Measurements from ENCODE around the gene VPS33B. TPM values are rescaled to one million over a fixed set of nuclear protein-coding genes. Genes with fewer than 3 reads are reported as not detected.

VPS33B gene
- total and polyA plus RNA-seq, 3 experiments from 2014 or later = 10.6 to 20.6 (median 20.4) TPM

GRCh38 chr15:91001209-91001608, 21.2 kb downstream of the VPS33B start:
- Mint-ChIP-seq H3K9me3 (no peaks in the 10 kb centered on the region), H3K27ac (peak overlapping the region in 1 of 8 donors; percentile 25), H3K36me3 (peaks cover 0 to 83% (median 21%) of the 10 kb centered on the region in 3 donors), H3K27me3 (no peaks in the 10 kb centered on the region), H3K4me1 (peaks cover 0 to under 1% (median 0%) of the 10 kb centered on the region in 3 donors), H3K4me3 (no peak overlapping the region)
- no peak for DNase-seq
- Histone ChIP-seq H3K9me3 (ENCODE audit: low read length) (no peaks in the 10 kb centered on the region), H3K36me3 (ENCODE audit: insufficient read depth, low read length) (peaks cover 36% of the 10 kb centered on the region), H3K27ac (ENCODE audit: low read depth, low read length) (no peak overlapping the region), H3K27me3 (ENCODE audit: insufficient read depth, low read length, poor library complexity, severe bottlenecking) (no peaks in the 10 kb centered on the region), H3K4me3 (ENCODE audit: low read length) (no peak overlapping the region), H3K4me1 (ENCODE audit: insufficient read depth, low read length) (no peaks in the 10 kb centered on the region)
- CTCF ChIA-PET = interaction anchor here (1.2 to 1.5 kb wide), 2 partner anchors 15 to 45 kb away, joined by 3 to 4 read pairs; no protein-coding TSS in a partner anchor
- POLR2A ChIA-PET = interaction anchor here (1.1 kb wide), 1 partner anchor 11 kb away, joined by 4 read pairs; no protein-coding TSS in a partner anchor

DNA sequence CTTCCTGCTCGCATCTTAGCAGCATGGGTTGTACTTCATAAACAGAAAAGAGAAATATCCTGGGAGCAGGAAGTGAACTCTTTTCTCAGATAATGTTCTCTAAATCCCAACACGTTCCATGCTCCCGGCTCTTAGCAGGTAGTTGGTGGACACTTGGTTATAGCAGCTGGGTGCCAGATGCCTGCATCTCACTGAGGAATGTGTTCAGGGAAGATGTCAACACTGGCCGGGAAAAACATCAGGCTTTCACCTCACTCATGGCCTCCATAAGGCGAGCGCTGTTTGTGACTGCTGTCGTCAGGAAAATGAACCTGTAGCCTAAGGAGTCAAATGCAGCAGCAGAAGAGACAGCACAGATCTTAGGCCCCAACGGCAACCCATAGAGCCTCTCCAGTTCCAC, 23.7 kb downstream of the VPS33B start:
- peak overlapping the region in 2 of 8 donors; percentile 48 to 92 for H3K27ac Mint-ChIP-seq
- H3K36me3 ChIP-seq (ENCODE audit: insufficient read depth, low read length) = peaks cover 22% of the 10 kb centered on the region
- H3K4me3 Mint-ChIP-seq = no peak overlapping the region
- H3K27me3 ChIP-seq (ENCODE audit: insufficient read depth, low read length, poor library complexity, severe bottlenecking) = no peaks in the 10 kb centered on the region
- H3K4me3 ChIP-seq (ENCODE audit: low read length) = no peak overlapping the region
- peaks cover 11 to 15% (median 11%) of the 10 kb centered on the region in 3 donors for H3K4me1 Mint-ChIP-seq
- no peaks in the 10 kb centered on the region for H3K9me3 Mint-ChIP-seq
- peaks cover 9% of the 10 kb centered on the region for H3K4me1 ChIP-seq (ENCODE audit: insufficient read depth, low read length)
- no peaks in the 10 kb centered on the region for H3K27me3 Mint-ChIP-seq
- ChIA-PET CTCF (no interaction called here), POLR2A (no interaction called here)
- no peak overlapping the region for H3K27ac ChIP-seq (ENCODE audit: low read depth, low read length)
- DNase-seq = no peak
- peaks cover 0 to 67% (median 19%) of the 10 kb centered on the region in 3 donors for H3K36me3 Mint-ChIP-seq
- no peaks in the 10 kb centered on the region for H3K9me3 ChIP-seq (ENCODE audit: low read length)

DNA sequence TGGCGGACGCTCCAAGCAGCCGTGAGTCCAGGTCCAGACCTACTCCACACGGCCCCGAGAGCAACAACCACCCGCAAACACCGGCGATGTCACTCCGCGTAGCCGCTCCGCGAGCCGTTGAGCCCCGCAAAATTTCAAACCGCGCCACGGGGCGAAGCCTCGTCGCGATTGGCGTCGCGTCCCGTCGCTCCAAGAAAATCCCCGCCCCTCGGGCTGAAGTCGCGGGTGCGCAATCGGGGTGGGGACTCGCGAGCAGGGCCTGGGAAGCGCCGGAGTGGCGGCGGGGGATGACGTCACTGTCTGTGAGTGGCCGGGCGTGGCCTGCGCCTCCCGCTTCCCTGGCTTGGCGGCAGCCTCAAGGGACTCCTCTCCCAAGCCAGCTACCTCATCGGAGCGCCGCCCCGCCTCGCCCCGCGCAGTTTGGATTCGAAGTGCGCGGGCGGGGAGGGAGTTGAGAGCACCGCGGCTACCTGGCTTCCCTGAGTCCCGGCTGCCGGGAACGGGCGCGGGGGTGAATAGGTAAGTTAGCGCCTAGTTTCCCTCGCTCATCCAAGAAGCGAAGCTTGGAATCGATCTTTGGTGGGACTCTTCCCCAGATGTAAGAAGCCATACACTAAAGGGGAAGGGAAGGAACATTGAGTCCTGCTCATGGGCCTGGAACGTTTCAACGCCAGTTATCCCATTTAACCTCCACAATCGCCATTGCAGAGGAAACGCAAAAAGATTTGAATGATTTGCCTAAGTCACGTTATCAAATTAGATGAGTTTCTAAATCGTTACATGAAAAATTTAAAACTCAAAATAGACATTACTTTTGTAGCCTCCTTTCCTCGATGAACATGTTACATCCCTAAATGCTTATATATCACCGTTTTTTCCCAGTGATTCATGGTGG, 27.7 kb downstream of the VPS33B start, which contains the start of gene PRC1:
Gene PRC1 (minus strand): TSS at position 119 of the 895 bp plus-strand sequence. CDS start 118 bp downstream, at position 1.
- ChIA-PET CTCF (no interaction called here), POLR2A (no interaction called here)
- Histone ChIP-seq H3K27ac (ENCODE audit: low read depth, low read length) (peak within 1 kb of the TSS; percentile 94), H3K4me1 (ENCODE audit: insufficient read depth, low read length) (peaks cover 13% of the 10 kb centered on the region), H3K36me3 (ENCODE audit: insufficient read depth, low read length) (peaks cover 3% of the 10 kb centered on the region), H3K27me3 (ENCODE audit: insufficient read depth, low read length, poor library complexity, severe bottlenecking) (no peaks in the 10 kb centered on the region), H3K4me3 (ENCODE audit: low read length) (peak within 1 kb of the TSS; percentile 93), H3K9me3 (ENCODE audit: low read length) (no peaks in the 10 kb centered on the region)
- Mint-ChIP-seq H3K4me3 (peak within 1 kb of the TSS; percentile 97 to 100 (median 99)), H3K36me3 (peaks cover 0 to 34% (median 10%) of the 10 kb centered on the region in 3 donors), H3K9me3 (no peaks in the 10 kb centered on the region), H3K27ac (peak within 1 kb of the TSS; percentile 95 to 99 (median 98)), H3K27me3 (no peaks in the 10 kb centered on the region), H3K4me1 (peaks cover 25 to 34% (median 33%) of the 10 kb centered on the region in 3 donors)
- peak; percentile 96 to 98 (median 98) for DNase-seq

- peaks cover 25 to 34% (median 33%) of the 10 kb centered on the region in 3 donors for H3K4me1 Mint-ChIP-seq
- H3K36me3 ChIP-seq (ENCODE audit: insufficient read depth, low read length) = no peaks in the 10 kb centered on the region
- peak overlapping the region; percentile 97 to 100 (median 99) for H3K4me3 Mint-ChIP-seq
- peak overlapping the region; percentile 93 for H3K4me3 ChIP-seq (ENCODE audit: low read length)
- no peaks in the 10 kb centered on the region for H3K9me3 Mint-ChIP-seq
- peak overlapping the region; percentile 94 for H3K27ac ChIP-seq (ENCODE audit: low read depth, low read length)
- H3K27me3 Mint-ChIP-seq = no peaks in the 10 kb centered on the region
- CTCF ChIA-PET = no interaction called here
- POLR2A ChIA-PET = interaction anchor here (1.0 kb wide), 1 partner anchor 39 kb away, joined by 3 read pairs; the partner anchor contains the start of gene RCCD1
- DNase-seq = peak in 1 of 5 donors; percentile 3
- H3K9me3 ChIP-seq (ENCODE audit: low read length) = no peaks in the 10 kb centered on the region
- no peaks in the 10 kb centered on the region for H3K27me3 ChIP-seq (ENCODE audit: insufficient read depth, low read length, poor library complexity, severe bottlenecking)
- peaks cover 0 to 27% (median 7%) of the 10 kb centered on the region in 3 donors for H3K36me3 Mint-ChIP-seq
- H3K27ac Mint-ChIP-seq = peak overlapping the region; percentile 95 to 99 (median 98)
- peaks cover 13% of the 10 kb centered on the region for H3K4me1 ChIP-seq (ENCODE audit: insufficient read depth, low read length)
Observed at GRCh38 chr15:90994059-90994416, 28.4 kb downstream of the VPS33B start.

DNA sequence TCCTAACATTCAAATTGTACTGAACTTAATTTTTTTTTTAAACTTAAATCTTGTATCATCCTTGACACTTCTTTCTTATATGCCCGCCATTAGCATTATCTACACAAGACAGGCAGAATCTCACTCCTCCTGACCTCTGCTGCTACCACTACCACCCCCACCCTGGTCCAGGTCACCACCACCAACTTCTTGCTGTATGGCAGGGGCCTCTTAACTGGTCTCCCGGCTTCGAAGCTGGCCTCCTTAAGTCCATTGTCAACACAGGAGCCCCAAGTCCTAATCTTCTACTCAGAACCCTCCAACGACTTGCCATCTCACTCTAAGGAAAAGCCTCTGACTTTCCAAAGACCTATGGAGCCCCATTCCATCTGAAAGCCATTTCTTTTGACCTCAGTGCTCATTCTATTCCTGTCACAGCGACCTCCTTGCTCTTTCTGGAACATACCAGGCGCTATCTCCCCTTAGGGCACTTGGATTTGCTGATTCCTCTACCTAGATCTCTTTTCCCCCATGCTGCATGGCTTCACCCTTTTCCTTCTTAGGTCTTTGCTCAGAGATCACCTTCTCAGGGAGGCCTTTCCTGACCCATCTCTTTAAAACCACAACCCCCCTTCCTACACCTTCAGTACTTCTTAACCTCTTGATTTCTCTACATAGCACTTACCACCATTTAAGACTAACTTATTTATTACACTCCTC, 30.7 kb downstream of the VPS33B start:
- Histone ChIP-seq H3K27ac (ENCODE audit: low read depth, low read length) (peak overlapping the region; percentile 22), H3K4me1 (ENCODE audit: insufficient read depth, low read length) (peaks cover 18% of the 10 kb centered on the region), H3K36me3 (ENCODE audit: insufficient read depth, low read length) (no peaks in the 10 kb centered on the region), H3K4me3 (ENCODE audit: low read length) (no peak overlapping the region), H3K27me3 (ENCODE audit: insufficient read depth, low read length, poor library complexity, severe bottlenecking) (no peaks in the 10 kb centered on the region), H3K9me3 (ENCODE audit: low read length) (no peaks in the 10 kb centered on the region)
- Mint-ChIP-seq H3K27me3 (no peaks in the 10 kb centered on the region), H3K9me3 (no peaks in the 10 kb centered on the region), H3K4me3 (peak overlapping the region in 3 of 7 donors; percentile 9 to 61 (median 16)), H3K36me3 (peaks cover 0 to 10% (median 2%) of the 10 kb centered on the region in 3 donors), H3K27ac (peak overlapping the region in 4 of 8 donors; percentile 11 to 41 (median 28)), H3K4me1 (peaks cover 39 to 57% (median 52%) of the 10 kb centered on the region in 3 donors)
- POLR2A ChIA-PET = no interaction called here
- no peak for DNase-seq
- CTCF ChIA-PET = no interaction called here

DNA sequence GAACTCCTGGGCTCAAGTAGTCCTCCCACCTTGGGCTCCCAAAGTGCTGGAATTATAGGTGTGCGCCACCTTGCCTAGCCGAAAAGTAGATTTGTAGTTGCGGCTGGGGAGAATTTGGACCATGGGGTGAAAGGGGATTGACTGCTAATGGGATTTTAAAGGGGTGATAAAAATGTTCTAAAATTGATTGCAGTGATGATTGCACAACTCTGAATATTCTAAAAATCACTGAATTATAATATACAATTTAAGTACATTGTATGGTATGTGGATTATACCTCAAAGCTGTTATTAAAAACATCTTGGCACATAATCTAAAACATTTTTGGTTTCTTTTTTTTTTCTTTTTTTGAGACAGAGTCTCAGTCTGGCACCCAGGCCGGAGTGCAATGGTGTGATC, 31.9 kb downstream of the VPS33B start:
- Histone ChIP-seq H3K27me3 (ENCODE audit: insufficient read depth, low read length, poor library complexity, severe bottlenecking) (no peaks in the 10 kb centered on the region), H3K4me3 (ENCODE audit: low read length) (no peak overlapping the region), H3K9me3 (ENCODE audit: low read length) (no peaks in the 10 kb centered on the region), H3K36me3 (ENCODE audit: insufficient read depth, low read length) (no peaks in the 10 kb centered on the region), H3K4me1 (ENCODE audit: insufficient read depth, low read length) (peaks cover 16% of the 10 kb centered on the region), H3K27ac (ENCODE audit: low read depth, low read length) (no peak overlapping the region)
- Mint-ChIP-seq H3K27ac (no peak overlapping the region), H3K4me3 (peak overlapping the region in 1 of 7 donors; percentile 49), H3K9me3 (no peaks in the 10 kb centered on the region), H3K36me3 (peaks cover 0 to 10% (median 2%) of the 10 kb centered on the region in 3 donors), H3K27me3 (no peaks in the 10 kb centered on the region), H3K4me1 (peaks cover 36 to 60% (median 45%) of the 10 kb centered on the region in 3 donors)
- CTCF ChIA-PET = no interaction called here
- DNase-seq = no peak
- POLR2A ChIA-PET = interaction anchor here (0.6 to 0.7 kb wide), 2 partner anchors 11 to 507 kb away, joined by 4 read pairs; no protein-coding TSS in a partner anchor

GRCh38 chr15:90989040-90989768, 33.2 kb downstream of the VPS33B start:
- no peaks in the 10 kb centered on the region for H3K9me3 ChIP-seq (ENCODE audit: low read length)
- no peak for DNase-seq
- peak overlapping the region; percentile 24 for H3K27ac ChIP-seq (ENCODE audit: low read depth, low read length)
- H3K27me3 ChIP-seq (ENCODE audit: insufficient read depth, low read length, poor library complexity, severe bottlenecking) = no peaks in the 10 kb centered on the region
- peaks cover 9% of the 10 kb centered on the region for H3K4me1 ChIP-seq (ENCODE audit: insufficient read depth, low read length)
- POLR2A ChIA-PET = no interaction called here
- CTCF ChIA-PET = no interaction called here
- H3K27ac Mint-ChIP-seq = peak overlapping the region in 1 of 8 donors; percentile 82
- peak overlapping the region in 5 of 7 donors; percentile 4 to 48 (median 26) for H3K4me3 Mint-ChIP-seq
- peaks cover 29 to 53% (median 37%) of the 10 kb centered on the region in 3 donors for H3K4me1 Mint-ChIP-seq
- H3K36me3 ChIP-seq (ENCODE audit: insufficient read depth, low read length) = no peaks in the 10 kb centered on the region
- no peaks in the 10 kb centered on the region for H3K27me3 Mint-ChIP-seq
- peaks cover 0 to 3% (median under 1%) of the 10 kb centered on the region in 3 donors for H3K36me3 Mint-ChIP-seq
- no peaks in the 10 kb centered on the region for H3K9me3 Mint-ChIP-seq
- no peak overlapping the region for H3K4me3 ChIP-seq (ENCODE audit: low read length)
